Endothelial cell of hepatic sinusoid (primary cell): ENCODE results near the gene MORF4L2.

Source experiments
- in situ Hi-C: cut with HindIII; loops from 2 replicates; pipeline ENCODE4 v1.10.0; 2017; ENCODE audit warnings: low sequenced_read_pairs

Gene MORF4L2

GRCh38 chrX:103686199-103687072 lies at the start of gene MORF4L2:
Gene MORF4L2 (minus strand): TSS chrX:103686699. CDS start chrX:103677027, 9,672 bp downstream.
- in situ Hi-C loops = no loop called here

- in situ Hi-C loops = no loop called here
These were observed 47.7 kb upstream of the MORF4L2 start for GRCh38 chrX:103734125-103734760.

GRCh38 chrX:103733017-103733416 lies 46.5 kb upstream of the MORF4L2 start:
- in situ Hi-C loops = no loop called here

- in situ Hi-C loops = no loop called here
These were observed 44.4 kb upstream of the MORF4L2 start for GRCh38 chrX:103730796-103731493.

GRCh38 chrX:103730147-103730795 lies 43.8 kb upstream of the MORF4L2 start:
- in situ Hi-C loops = no loop called here

GRCh38 chrX:103729015-103729414 lies 42.5 kb upstream of the MORF4L2 start:
- in situ Hi-C loops = no loop called here

- in situ Hi-C loops = no loop called here
These were observed 40.6 kb upstream of the MORF4L2 start for GRCh38 chrX:103727115-103727514.

- in situ Hi-C loops = no loop called here
These were observed 40.0 kb upstream of the MORF4L2 start for GRCh38 chrX:103726477-103726876.

- in situ Hi-C loops = no loop called here
These were observed 36.0 kb upstream of the MORF4L2 start for GRCh38 chrX:103722505-103722904.

GRCh38 chrX:103718120-103718519 lies 31.6 kb upstream of the MORF4L2 start:
- in situ Hi-C loops = no loop called here

- in situ Hi-C loops = no loop called here
These were observed 30.5 kb upstream of the MORF4L2 start for GRCh38 chrX:103716962-103717361.

- in situ Hi-C loops = loop anchor here (5.0 kb wide), 1 partner anchor 42 kb away; no protein-coding TSS in a partner anchor
These were observed 24.1 kb upstream of the MORF4L2 start, which contains the start of gene TMEM31 for GRCh38 chrX:103710609-103711008. Gene TMEM31 (plus strand): TSS chrX:103710909. CDS start chrX:103712259, 1,350 bp downstream.

GRCh38 chrX:103704863-103705262 lies 18.4 kb upstream of the MORF4L2 start:
- in situ Hi-C loops = no loop called here

- in situ Hi-C loops = no loop called here
These were observed 12.7 kb upstream of the MORF4L2 start for GRCh38 chrX:103699243-103699642.

GRCh38 chrX:103697687-103698086 lies 11.2 kb upstream of the MORF4L2 start:
- in situ Hi-C loops = no loop called here

GRCh38 chrX:103691059-103691458 lies 4.6 kb upstream of the MORF4L2 start:
- in situ Hi-C loops = loop anchor here (5.0 kb wide), 1 partner anchor 96 kb away; no protein-coding TSS in a partner anchor

- in situ Hi-C loops = no loop called here
These were observed 2.4 kb upstream of the MORF4L2 start for GRCh38 chrX:103688946-103689345.

GRCh38 chrX:103687696-103688201 lies 1.2 kb upstream of the MORF4L2 start:
- in situ Hi-C loops = no loop called here

GRCh38 chrX:103687073-103687695 lies 685 bp upstream of the MORF4L2 start:
- in situ Hi-C loops = no loop called here

GRCh38 chrX:103685396-103685795 lies 1.1 kb downstream of the MORF4L2 start:
- in situ Hi-C loops = no loop called here
